Mesendoderm (in vitro differentiated cells): ENCODE results near the gene ARMH3.

Source experiments
- DNase-seq: peaks from one replicate; pipeline ENCODE4 v3.0.0; 2013
- H2AK5ac ChIP-seq: 2 replicates; pipeline ENCODE4 v1.6.1; 2013; ENCODE audit warnings: low read length, inconsistent platforms
- H2BK120ac ChIP-seq: 2 replicates; pipeline ENCODE4 v1.6.1; 2013; ENCODE audit warnings: low read depth, mild to moderate bottlenecking, low read length, moderate library complexity, mixed read lengths
- H2BK15ac ChIP-seq: replicated peaks from 2 replicates; pipeline ENCODE4 v1.6.1; 2013; ENCODE audit warnings: low read depth, mild to moderate bottlenecking, moderate library complexity
- H2BK5ac ChIP-seq: 2 replicates; pipeline ENCODE4 v1.6.1; 2013; ENCODE audit warnings: low read length, inconsistent platforms
- H3K18ac ChIP-seq: 2 replicates; pipeline ENCODE4 v1.6.1; 2013; ENCODE audit warnings: mild to moderate bottlenecking, low read length, mixed read lengths
- H3K23ac ChIP-seq: one replicate; pipeline ENCODE4 v1.6.1; 2013; ENCODE audit warnings: low read length
- H3K27ac ChIP-seq: 2 replicates; pipeline ENCODE4 v1.5.1; 2013; ENCODE audit warnings: low read depth, mild to moderate bottlenecking, inconsistent platforms, low read length, moderate library complexity
- H3K27me3 ChIP-seq: 2 replicates; pipeline ENCODE4 v1.6.1; 2013; ENCODE audit warnings: low read length, control low read depth, mild to moderate bottlenecking, inconsistent platforms; ENCODE audit not compliant: insufficient read depth, poor library complexity
- H3K36me3 ChIP-seq: 2 replicates; pipeline ENCODE4 v1.6.1; 2013; ENCODE audit warnings: low read length, inconsistent platforms; ENCODE audit not compliant: control insufficient read depth, insufficient read depth
- H3K4ac ChIP-seq: one replicate; pipeline ENCODE4 v1.6.1; 2013; ENCODE audit warnings: low read depth, mild to moderate bottlenecking, low read length, moderate library complexity
- H3K4me1 ChIP-seq: 2 replicates; pipeline ENCODE4 v1.6.1; 2013; ENCODE audit warnings: low read depth, low read length, inconsistent platforms; ENCODE audit not compliant: control insufficient read depth
- H3K4me2 ChIP-seq: 2 replicates; pipeline ENCODE4 v1.6.1; 2013; ENCODE audit warnings: low read length
- H3K4me3 ChIP-seq: 2 replicates; pipeline ENCODE4 v1.5.1; 2013; ENCODE audit warnings: mild to moderate bottlenecking, low read length
- H3K56ac ChIP-seq: one replicate; pipeline ENCODE4 v1.6.1; 2013; ENCODE audit warnings: low read length
- H3K79me1 ChIP-seq: 2 replicates; pipeline ENCODE4 v1.6.1; 2013; ENCODE audit warnings: low read length, inconsistent platforms
- H3K79me2 ChIP-seq: 2 replicates; pipeline ENCODE4 v1.6.1; 2013; ENCODE audit warnings: mild to moderate bottlenecking, low read length; ENCODE audit not compliant: control insufficient read depth, insufficient read depth
- H3K9ac ChIP-seq: 2 replicates; pipeline ENCODE4 v1.6.1; 2013; ENCODE audit warnings: low read length, inconsistent platforms
- H4K5ac ChIP-seq: one replicate; pipeline ENCODE4 v1.6.1; 2013; ENCODE audit warnings: low read length
- H4K8ac ChIP-seq: one replicate; pipeline ENCODE4 v1.6.1; 2013; ENCODE audit warnings: low read depth, mild to moderate bottlenecking, control low read depth, low read length, moderate library complexity
- WGBS: extraction: QIAGEN DNeasy Blood & Tissue Kit; methylation state at CpG from one replicate; pipeline ENCODE4 v1.1.7; 2013; ENCODE audit warnings: low lambda C conversion rate, missing lambda C conversion rate; ENCODE audit not compliant: insufficient coverage; ENCODE audit errors: extremely low coverage; 5-methylcytosine and 5-hydroxymethylcytosine counted together

Gene ARMH3

DNA sequence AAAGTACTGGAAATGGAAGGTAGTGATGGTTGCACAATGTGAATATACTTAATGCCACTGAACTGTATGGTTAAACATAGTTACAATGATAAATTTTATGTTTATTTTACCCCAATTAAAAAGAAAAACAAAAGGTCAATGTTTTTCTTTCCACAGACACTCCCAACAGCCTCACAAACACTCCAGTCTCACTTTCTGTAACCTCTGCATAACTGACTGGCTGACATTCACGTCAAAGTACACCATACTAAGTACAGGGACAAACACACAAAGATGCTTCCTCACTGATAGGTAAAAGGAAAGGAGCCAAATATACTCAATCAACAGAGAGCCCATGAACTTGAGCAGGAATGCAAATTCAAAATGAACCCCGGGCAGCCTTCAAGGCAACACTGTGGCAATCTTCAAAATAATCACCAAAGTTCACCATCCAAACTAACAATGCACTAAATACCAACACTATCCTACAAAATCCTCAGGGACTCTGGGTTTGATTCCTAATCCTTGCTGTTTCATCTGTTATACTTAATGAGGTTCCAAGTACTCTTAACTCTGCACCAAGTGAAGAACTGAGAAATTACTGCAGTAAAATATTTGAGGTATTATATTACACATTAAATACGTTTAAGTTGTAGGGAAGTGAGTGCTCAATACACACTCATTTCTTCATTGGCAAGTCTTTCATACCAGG, 90.8 kb downstream of the ARMH3 start:
- Histone ChIP-seq H3K79me2 (no peaks in the 10 kb centered on the region), H2BK15ac (no peak overlapping the region), H3K4me2 (no peak overlapping the region), H2BK120ac (no peak overlapping the region), H2BK5ac (no peak overlapping the region), H3K4me1 (peaks cover 5% of the 10 kb centered on the region), H3K23ac (no peak overlapping the region), H3K27me3 (no peaks in the 10 kb centered on the region), H3K36me3 (no peaks in the 10 kb centered on the region), H3K9ac (no peak overlapping the region), H3K4me3 (no peak overlapping the region), H2AK5ac (no peak overlapping the region), H3K4ac (no peak overlapping the region), H3K56ac (no peak overlapping the region), H3K79me1 (no peaks in the 10 kb centered on the region), H3K27ac (no peak overlapping the region), H4K5ac (no peak overlapping the region), H3K18ac (no peak overlapping the region), H4K8ac (no peak overlapping the region)
- DNase-seq: no peak
- no CpG with 5 or more reads among the region's 3 CpGs for WGBS

DNA sequence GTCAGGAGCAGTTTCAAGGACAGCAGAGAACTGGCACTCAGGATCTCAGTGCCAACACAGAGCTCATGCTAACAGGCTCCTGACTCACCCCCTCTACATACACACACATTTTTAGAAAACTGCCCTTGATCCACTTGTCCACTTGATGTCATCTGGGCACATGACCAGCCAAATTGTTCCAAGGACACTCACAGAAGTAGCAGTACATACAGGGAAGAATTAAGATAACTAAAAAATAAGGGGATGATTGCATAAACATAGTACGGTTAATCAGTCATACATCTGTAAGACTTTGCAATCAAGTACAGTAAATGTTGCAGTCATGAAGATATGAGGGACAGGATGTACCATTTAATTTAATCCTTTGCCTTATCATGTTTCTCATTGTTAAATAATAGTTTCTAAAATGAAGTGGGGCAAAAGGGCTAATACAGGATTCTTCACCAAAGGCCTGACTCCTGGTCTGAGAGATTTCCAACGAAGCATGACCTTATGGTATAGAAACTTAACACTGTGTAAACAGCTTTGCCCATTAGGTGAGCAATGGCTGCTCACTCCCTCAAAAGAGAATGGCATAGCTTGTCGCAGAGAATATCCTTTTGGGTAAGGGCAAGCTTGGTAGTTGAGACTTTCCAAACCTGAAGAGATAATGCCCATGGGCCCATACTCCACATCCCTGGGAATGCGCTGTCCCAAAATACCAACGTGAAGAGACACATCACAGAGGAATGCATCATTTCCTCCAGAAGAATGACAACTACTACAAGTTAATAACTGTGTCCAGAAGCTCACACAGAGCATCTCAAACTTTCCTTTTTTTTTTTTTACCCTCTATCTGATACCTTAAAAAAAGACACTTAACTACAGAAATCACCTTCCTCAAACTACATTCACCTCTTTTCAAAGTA, 94.1 kb downstream of the ARMH3 start:
- no peak overlapping the region for H3K27ac ChIP-seq
- H3K27me3 ChIP-seq: no peaks in the 10 kb centered on the region
- no peak overlapping the region for H3K9ac ChIP-seq
- H3K18ac ChIP-seq: no peak overlapping the region
- H3K4me2 ChIP-seq: no peak overlapping the region
- no peaks in the 10 kb centered on the region for H3K36me3 ChIP-seq
- no peak overlapping the region for H2BK15ac ChIP-seq
- no peak overlapping the region for H2AK5ac ChIP-seq
- no peaks in the 10 kb centered on the region for H3K79me2 ChIP-seq
- H4K8ac ChIP-seq: no peak overlapping the region
- no CpG with 5 or more reads among the region's 5 CpGs for WGBS
- no peak overlapping the region for H3K56ac ChIP-seq
- H3K4me3 ChIP-seq: no peak overlapping the region
- DNase-seq: no peak
- no peak overlapping the region for H2BK5ac ChIP-seq
- no peak overlapping the region for H2BK120ac ChIP-seq
- H3K4me1 ChIP-seq: peaks cover 5% of the 10 kb centered on the region
- H3K23ac ChIP-seq: no peak overlapping the region
- H3K4ac ChIP-seq: no peak overlapping the region
- H4K5ac ChIP-seq: no peak overlapping the region
- no peaks in the 10 kb centered on the region for H3K79me1 ChIP-seq

DNA sequence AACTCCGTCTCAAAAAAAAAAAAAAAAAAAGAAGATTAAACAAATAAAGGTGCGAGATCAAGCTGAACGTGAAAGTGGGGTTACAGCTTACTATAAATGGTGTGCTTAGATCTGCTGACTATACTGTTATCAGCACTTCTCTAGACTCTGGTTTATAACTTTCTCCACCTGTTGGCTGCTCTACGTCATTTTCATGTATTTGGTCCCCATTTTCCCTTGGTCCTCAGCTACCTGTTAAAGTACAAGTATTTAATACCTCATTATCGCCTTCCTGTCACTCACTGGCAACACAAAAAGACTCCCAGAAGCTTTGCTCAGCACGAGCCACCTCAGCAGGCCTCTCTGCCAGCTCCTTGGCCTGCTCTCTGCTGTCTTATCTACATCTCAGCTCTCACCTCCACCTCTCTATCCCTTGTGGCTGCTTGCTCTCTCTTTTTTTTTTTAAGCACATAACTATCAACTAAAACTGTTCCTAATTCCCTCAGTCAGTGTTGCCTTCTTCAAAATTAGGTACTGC, 95.0 kb downstream of the ARMH3 start:
- no CpG with 5 or more reads among the region's 6 CpGs for WGBS

DNA sequence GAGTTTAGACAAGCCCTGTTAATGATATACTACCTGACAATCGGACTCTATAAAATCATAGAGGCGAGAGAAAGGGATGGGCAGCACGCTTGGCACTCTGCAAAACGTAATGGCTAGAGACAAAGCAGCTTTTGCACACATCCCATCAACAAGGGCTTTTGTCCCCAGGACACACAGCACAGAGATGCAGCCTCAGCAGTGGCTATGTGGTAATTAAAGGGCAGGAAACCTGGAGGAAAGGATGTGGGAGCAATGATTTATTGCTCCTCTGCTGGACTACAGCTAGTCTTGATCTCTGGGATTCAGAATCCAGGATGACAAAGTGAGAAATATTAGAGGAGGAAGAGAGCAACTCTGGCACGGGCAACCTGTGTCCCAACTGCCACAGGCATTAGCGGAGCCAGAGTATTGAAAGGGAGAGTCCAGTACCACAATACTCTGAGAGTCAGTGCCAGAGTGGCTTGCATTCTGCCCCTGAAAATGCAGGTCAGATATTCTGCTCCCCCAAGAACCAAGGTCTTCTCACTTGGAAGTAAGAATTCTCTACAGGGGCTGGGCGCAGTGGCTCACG, 96.5 kb downstream of the ARMH3 start:
- Histone ChIP-seq H2BK5ac (no peak overlapping the region), H3K56ac (no peak overlapping the region), H3K4me3 (no peak overlapping the region), H3K23ac (no peak overlapping the region), H4K5ac (no peak overlapping the region), H2BK120ac (no peak overlapping the region), H2AK5ac (no peak overlapping the region), H2BK15ac (no peak overlapping the region), H3K4me1 (peaks cover 5% of the 10 kb centered on the region), H3K18ac (no peak overlapping the region), H3K9ac (no peak overlapping the region), H3K27ac (no peak overlapping the region), H3K36me3 (no peaks in the 10 kb centered on the region), H3K79me2 (no peaks in the 10 kb centered on the region), H3K27me3 (no peaks in the 10 kb centered on the region), H3K4me2 (no peak overlapping the region), H3K4ac (no peak overlapping the region), H3K79me1 (no peaks in the 10 kb centered on the region), H4K8ac (no peak overlapping the region)
- no CpG with 5 or more reads among the region's 8 CpGs for WGBS
- no peak for DNase-seq

More for the DNA sequence above, 95.0 kb downstream of the ARMH3 start:
- Histone ChIP-seq H3K4me3 (no peak overlapping the region), H3K4me2 (no peak overlapping the region), H4K5ac (no peak overlapping the region), H4K8ac (no peak overlapping the region), H2AK5ac (no peak overlapping the region), H2BK5ac (no peak overlapping the region), H2BK120ac (no peak overlapping the region), H3K4me1 (peaks cover 5% of the 10 kb centered on the region), H3K79me1 (no peaks in the 10 kb centered on the region), H2BK15ac (no peak overlapping the region), H3K4ac (no peak overlapping the region), H3K36me3 (no peaks in the 10 kb centered on the region), H3K79me2 (no peaks in the 10 kb centered on the region), H3K18ac (no peak overlapping the region), H3K56ac (no peak overlapping the region), H3K27ac (no peak overlapping the region), H3K27me3 (no peaks in the 10 kb centered on the region), H3K23ac (no peak overlapping the region), H3K9ac (no peak overlapping the region)
- DNase-seq: peak; percentile 84

DNA sequence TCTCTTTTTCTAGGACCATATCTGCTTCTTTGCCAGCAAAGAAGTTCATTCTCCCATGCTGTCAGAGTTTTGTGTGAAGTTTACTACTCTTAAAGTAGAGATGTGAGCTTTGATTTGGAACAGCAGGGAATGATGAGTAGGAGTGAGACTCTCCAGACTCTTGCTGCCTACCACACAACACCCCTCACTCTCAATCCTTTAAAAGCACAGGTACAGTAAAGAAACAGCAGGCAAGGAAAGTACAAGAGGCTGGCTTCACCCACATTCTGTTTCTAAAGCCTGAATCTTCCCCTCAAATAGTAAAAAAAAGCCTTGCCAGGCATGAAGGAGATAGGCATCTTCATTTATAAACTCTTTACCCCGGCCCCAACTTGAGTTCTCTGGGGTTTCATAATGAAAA, 97.3 kb downstream of the ARMH3 start:
- H2BK5ac ChIP-seq: no peak overlapping the region
- no peaks in the 10 kb centered on the region for H3K36me3 ChIP-seq
- no peak overlapping the region for H4K5ac ChIP-seq
- no CpG with 5 or more reads among the region's 1 CpG for WGBS
- H3K23ac ChIP-seq: no peak overlapping the region
- H3K27me3 ChIP-seq: no peaks in the 10 kb centered on the region
- H3K9ac ChIP-seq: no peak overlapping the region
- H2BK15ac ChIP-seq: no peak overlapping the region
- no peak overlapping the region for H2BK120ac ChIP-seq
- H3K56ac ChIP-seq: no peak overlapping the region
- no peak overlapping the region for H4K8ac ChIP-seq
- H2AK5ac ChIP-seq: no peak overlapping the region
- no peak overlapping the region for H3K4me2 ChIP-seq
- no peaks in the 10 kb centered on the region for H3K79me1 ChIP-seq
- no peak overlapping the region for H3K27ac ChIP-seq
- peaks cover 5% of the 10 kb centered on the region for H3K4me1 ChIP-seq
- DNase-seq: no peak
- no peaks in the 10 kb centered on the region for H3K79me2 ChIP-seq
- no peak overlapping the region for H3K4me3 ChIP-seq
- no peak overlapping the region for H3K18ac ChIP-seq
- H3K4ac ChIP-seq: no peak overlapping the region
